IPS DF 6.9 (cell line): ENCODE results near the gene APCDD1L.

Experiments
- DNase-seq: peaks from one replicate; pipeline ENCODE4 v3.0.0-alpha.2; 2013; ENCODE audit warnings: low read depth, low spot score
- H3K27ac ChIP-seq: one replicate; pipeline ENCODE4 v1.5.1; 2013; ENCODE audit warnings: low read length, control low read depth
- H3K27me3 ChIP-seq: 2 replicates; pipeline ENCODE4 v1.6.1; 2013; ENCODE audit warnings: mild to moderate bottlenecking, low read length; ENCODE audit not compliant: control insufficient read depth, insufficient read depth
- H3K36me3 ChIP-seq: 2 replicates; pipeline ENCODE4 v1.6.1; 2013; ENCODE audit warnings: low read length; ENCODE audit not compliant: control insufficient read depth, insufficient read depth
- H3K4me1 ChIP-seq: 2 replicates; pipeline ENCODE4 v1.6.1; 2013; ENCODE audit warnings: low read length; ENCODE audit not compliant: control insufficient read depth, insufficient read depth
- H3K4me3 ChIP-seq: 2 replicates; pipeline ENCODE4 v1.5.1; 2013; ENCODE audit warnings: mild to moderate bottlenecking, low read length
- H3K9me3 ChIP-seq: 2 replicates; pipeline ENCODE4 v1.6.1; 2013; ENCODE audit warnings: low read length, inconsistent platforms; ENCODE audit not compliant: control insufficient read depth, insufficient read depth
- WGBS: extraction: QIAGEN DNeasy Blood & Tissue Kit; methylation state at CpG from one replicate; pipeline ENCODE4 v1.1.7; 2013; ENCODE audit warnings: mixed read lengths, missing lambda C conversion rate; ENCODE audit not compliant: insufficient read length, insufficient coverage; 5-methylcytosine and 5-hydroxymethylcytosine counted together

APCDD1L gene

DNA sequence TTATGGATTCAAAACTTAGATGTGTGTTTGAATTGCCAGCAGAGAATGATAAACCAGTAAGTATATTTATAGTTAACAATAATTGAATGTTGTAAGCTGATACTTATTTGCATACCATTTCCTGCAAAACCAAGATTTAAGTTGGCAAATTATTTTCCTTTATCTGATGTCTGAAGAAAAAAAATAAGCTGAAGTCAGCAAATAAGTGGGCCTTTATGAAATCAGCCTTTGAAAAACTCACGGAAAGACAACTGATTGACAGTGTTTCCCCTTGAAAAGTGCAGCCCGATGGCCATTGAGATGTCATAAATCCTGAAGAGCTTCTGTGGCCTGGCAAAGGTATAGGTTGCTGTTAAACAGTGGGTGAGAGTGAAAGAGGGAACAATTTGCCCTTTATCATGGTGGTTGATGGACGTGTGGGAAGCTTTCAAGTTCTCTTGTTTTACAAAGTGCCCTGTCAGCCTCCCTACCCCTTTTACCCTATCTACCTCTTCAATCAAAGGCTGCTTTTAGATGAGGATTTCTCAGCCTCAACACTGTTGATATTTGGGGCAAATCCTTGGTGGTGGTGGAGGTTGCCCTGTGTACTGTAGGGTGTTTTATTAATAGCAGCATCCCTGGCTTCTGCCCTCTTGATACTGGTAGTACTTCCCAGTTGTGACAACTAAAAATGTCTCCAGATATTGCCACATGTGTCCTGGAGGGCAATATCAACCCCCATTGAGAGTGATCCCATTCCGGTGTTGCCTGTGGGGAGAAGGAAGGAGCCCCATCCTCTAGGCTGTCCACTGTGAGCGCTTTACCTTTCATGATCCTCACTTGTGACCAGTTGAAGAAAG is 76.0 kb downstream of the APCDD1L start:
- Histone ChIP-seq H3K36me3 (no peaks in the 10 kb centered on the region), H3K4me1 (peaks cover 12% of the 10 kb centered on the region), H3K27ac (no peak overlapping the region), H3K9me3 (no peaks in the 10 kb centered on the region), H3K27me3 (no peaks in the 10 kb centered on the region), H3K4me3 (no peak overlapping the region)
- no CpG with 5 or more reads among the region's 5 CpGs for WGBS
- DNase-seq, result no peak

DNA sequence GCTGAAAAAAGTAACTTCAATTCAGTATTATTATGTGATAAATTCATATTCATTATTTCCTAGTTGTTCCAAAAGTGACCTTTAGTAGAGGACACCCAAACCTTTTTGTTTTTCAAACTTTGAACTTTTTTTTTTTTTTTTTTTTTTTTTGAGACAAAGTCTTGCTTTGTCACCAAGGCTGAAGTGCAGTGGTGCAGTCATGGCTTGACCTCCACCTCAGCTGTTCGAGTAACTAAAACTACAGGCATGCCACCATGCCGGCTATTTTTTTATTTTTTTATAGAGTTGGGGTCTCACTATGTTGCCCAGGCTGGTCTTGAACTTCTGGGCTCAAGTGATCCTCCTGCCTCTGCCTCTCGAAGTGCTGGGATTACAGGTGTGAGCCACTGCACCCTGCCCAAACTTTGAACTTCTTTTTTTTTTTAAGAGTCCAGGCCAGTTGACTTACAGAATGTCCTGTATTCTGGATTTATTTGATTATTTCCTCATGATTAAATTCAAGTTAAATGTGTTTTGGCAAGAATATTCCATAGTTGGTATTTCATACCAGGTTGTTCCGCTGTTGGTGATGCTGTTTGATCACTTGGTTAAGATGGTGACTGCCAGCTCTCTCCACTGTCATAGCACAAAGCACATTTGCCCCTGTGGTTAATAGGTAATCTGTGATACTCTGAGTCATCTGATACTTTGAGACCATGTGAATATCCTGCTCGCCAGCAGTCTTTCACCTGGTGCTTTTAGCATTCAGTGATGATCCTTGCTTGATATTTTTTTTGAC is 78.1 kb downstream of the APCDD1L start:
- Histone ChIP-seq H3K4me3 (no peak overlapping the region), H3K27me3 (no peaks in the 10 kb centered on the region), H3K4me1 (peaks cover 10% of the 10 kb centered on the region), H3K36me3 (no peaks in the 10 kb centered on the region), H3K27ac (no peak overlapping the region), H3K9me3 (no peaks in the 10 kb centered on the region)
- DNase-seq, result no peak
- WGBS, result no CpG with 5 or more reads among the region's 5 CpGs

DNA sequence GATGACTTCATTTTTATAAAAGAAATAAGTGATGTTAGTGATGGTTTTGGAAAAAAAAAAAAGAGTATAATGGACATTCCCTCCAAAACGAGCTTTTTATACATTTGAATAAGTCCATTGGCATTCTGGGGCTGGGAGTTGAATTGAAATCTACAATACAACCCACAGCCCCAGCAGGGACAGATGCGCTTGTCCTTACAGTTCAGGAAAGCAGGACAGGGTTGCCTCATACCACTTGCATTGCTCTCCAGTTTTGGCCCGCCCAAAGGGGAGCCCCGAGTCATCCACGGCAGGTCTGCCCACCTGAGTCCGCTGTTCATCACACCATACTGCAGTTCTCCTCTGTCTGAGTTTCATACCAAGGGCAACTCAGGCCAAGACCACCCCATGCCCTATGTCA is 80.0 kb downstream of the APCDD1L start:
- no peak overlapping the region for H3K27ac ChIP-seq
- WGBS, result no CpG with 5 or more reads among the region's 6 CpGs
- H3K27me3 ChIP-seq, result no peaks in the 10 kb centered on the region
- H3K4me3 ChIP-seq, result no peak overlapping the region
- H3K4me1 ChIP-seq, result peaks cover 8% of the 10 kb centered on the region
- H3K36me3 ChIP-seq, result no peaks in the 10 kb centered on the region
- no peak for DNase-seq
- H3K9me3 ChIP-seq, result no peaks in the 10 kb centered on the region

GRCh38 chr20:58434326-58434725 is 80.9 kb downstream of the APCDD1L start:
- no CpG with 5 or more reads among the region's 5 CpGs for WGBS
- no peak for DNase-seq
- no peaks in the 10 kb centered on the region for H3K36me3 ChIP-seq
- no peak overlapping the region for H3K4me3 ChIP-seq
- H3K27ac ChIP-seq, result no peak overlapping the region
- H3K4me1 ChIP-seq, result peaks cover 6% of the 10 kb centered on the region
- H3K27me3 ChIP-seq, result no peaks in the 10 kb centered on the region
- no peaks in the 10 kb centered on the region for H3K9me3 ChIP-seq

DNA sequence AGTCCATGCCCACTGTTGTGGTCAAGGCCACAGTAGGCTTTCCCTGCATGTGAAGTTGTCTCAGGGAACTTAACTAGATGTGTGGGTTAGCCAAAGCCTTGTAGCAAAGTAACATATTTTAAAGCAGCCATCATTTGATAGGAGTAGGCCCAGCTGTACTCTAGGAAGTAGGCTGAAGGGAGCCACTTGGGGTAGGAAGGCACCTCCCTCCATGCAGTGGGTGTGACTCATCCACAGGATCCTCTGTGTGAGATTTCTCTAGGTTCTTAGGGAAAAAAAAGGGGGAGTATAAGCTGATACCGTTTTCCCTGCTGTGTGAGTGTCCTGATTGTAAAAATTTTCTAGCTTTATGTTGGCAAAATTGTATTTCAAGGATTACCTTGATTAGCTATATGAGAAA is 81.4 kb downstream of the APCDD1L start:
- WGBS, result no CpG with 5 or more reads among the region's 1 CpG
- Histone ChIP-seq H3K4me1 (peaks cover 4% of the 10 kb centered on the region), H3K27me3 (no peaks in the 10 kb centered on the region), H3K4me3 (no peak overlapping the region), H3K9me3 (no peaks in the 10 kb centered on the region), H3K27ac (no peak overlapping the region), H3K36me3 (no peaks in the 10 kb centered on the region)
- no peak for DNase-seq

- no peak overlapping the region for H3K4me3 ChIP-seq
- H3K27ac ChIP-seq, result no peak overlapping the region
- no peaks in the 10 kb centered on the region for H3K36me3 ChIP-seq
- H3K9me3 ChIP-seq, result no peaks in the 10 kb centered on the region
- no peaks in the 10 kb centered on the region for H3K27me3 ChIP-seq
- peaks cover 4% of the 10 kb centered on the region for H3K4me1 ChIP-seq
- DNase-seq, result no peak
- no CpG with 5 or more reads among the region's 2 CpGs for whole genome bisulfite sequencing
These were observed 82.1 kb downstream of the APCDD1L start for GRCh38 chr20:58433029-58433647.

GRCh38 chr20:58432186-58432954 is 82.8 kb downstream of the APCDD1L start:
- Histone ChIP-seq H3K27me3 (no peaks in the 10 kb centered on the region), H3K4me1 (peaks cover 4% of the 10 kb centered on the region), H3K36me3 (no peaks in the 10 kb centered on the region), H3K4me3 (no peak overlapping the region), H3K27ac (no peak overlapping the region), H3K9me3 (no peaks in the 10 kb centered on the region)
- WGBS, result no CpG with 5 or more reads among the region's 3 CpGs
- no peak for DNase-seq

- Histone ChIP-seq H3K27me3 (no peaks in the 10 kb centered on the region), H3K4me3 (no peak overlapping the region), H3K9me3 (no peaks in the 10 kb centered on the region), H3K27ac (no peak overlapping the region), H3K4me1 (peaks cover 4% of the 10 kb centered on the region), H3K36me3 (no peaks in the 10 kb centered on the region; the same call in 1 of the 2 replicates)
- DNase-seq, result no peak
- WGBS, result no CpG with 5 or more reads among the region's 2 CpGs
These were observed 84.1 kb downstream of the APCDD1L start for GRCh38 chr20:58431134-58431533.

- H3K9me3 ChIP-seq, result no peaks in the 10 kb centered on the region
- H3K36me3 ChIP-seq, result no peaks in the 10 kb centered on the region; the same call in 1 of the 2 replicates
These were observed 85.9 kb downstream of the APCDD1L start for GRCh38 chr20:58429303-58429702.

GRCh38 chr20:58428364-58428763 is 86.8 kb downstream of the APCDD1L start:
- H3K4me1 ChIP-seq, result no peaks in the 10 kb centered on the region; the same call in 1 of the 2 replicates
- no peaks in the 10 kb centered on the region; the same call in 1 of the 2 replicates for H3K36me3 ChIP-seq
- no peak for DNase-seq
- H3K27me3 ChIP-seq, result no peaks in the 10 kb centered on the region
- no peaks in the 10 kb centered on the region for H3K9me3 ChIP-seq
- H3K27ac ChIP-seq, result no peak overlapping the region
- H3K4me3 ChIP-seq, result no peak overlapping the region
- WGBS, result no CpG with 5 or more reads among the region's 2 CpGs

More at GRCh38 chr20:58429303-58429702, 85.9 kb downstream of the APCDD1L start:
- no peaks in the 10 kb centered on the region for H3K27me3 ChIP-seq
- H3K4me3 ChIP-seq, result no peak overlapping the region
- no CpG with 5 or more reads among the region's 7 CpGs for WGBS
- no peak overlapping the region for H3K27ac ChIP-seq
- H3K4me1 ChIP-seq, result no peaks in the 10 kb centered on the region
- no peak for DNase-seq
